Measurements from ENCODE around the gene SORL1. TPM values are rescaled to one million over a fixed set of nuclear protein-coding genes. Genes with fewer than 3 reads are reported as not detected.

SORL1 gene
- total and polyA plus RNA-seq, 2 experiments from 2014 or later, result 0.26 to 0.54 TPM

GRCh38 chr11:121631456-121631855 lies 179.3 kb downstream of the SORL1 start:
- H3F3A ChIP-seq (ENCODE audit: insufficient read depth), result peaks cover 27% of the 10 kb centered on the region
- no peak overlapping the region for H3K27ac ChIP-seq
- TF ChIP-seq EZH2phosphoT487 (IDR thresholded peaks at IDR 0.05; ENCODE audit: insufficient read depth, low read depth) (no peak), EZH2 (IDR thresholded peaks at IDR 0.05; ENCODE audit: insufficient read depth, poor library complexity, severe bottlenecking) (no peak)
- no peaks in the 10 kb centered on the region for H4K20me1 ChIP-seq (ENCODE audit: insufficient read depth)
- peaks cover 34% of the 10 kb centered on the region for H3K4me1 ChIP-seq (ENCODE audit: insufficient read depth)
- no peak overlapping the region for H3K4me2 ChIP-seq (ENCODE audit: unreplicated experiment)
- H3K27me3 ChIP-seq (replicated peaks; ENCODE audit: insufficient read depth), result no peaks in the 10 kb centered on the region
- no peaks in the 10 kb centered on the region for H3K79me2 ChIP-seq (ENCODE audit: insufficient read depth)
- H3K9ac ChIP-seq, result no peak overlapping the region
- H3K36me3 ChIP-seq (ENCODE audit: low read depth), result no peaks in the 10 kb centered on the region
- no peaks in the 10 kb centered on the region for H3K9me3 ChIP-seq (ENCODE audit: low read depth)
- no peak overlapping the region for H3K4me3 ChIP-seq
- no peak for DNase-seq
- no peaks in the 10 kb centered on the region for H3K9me2 ChIP-seq (ENCODE audit: insufficient read depth)
- in situ Hi-C loops (cut with MboI), result no loop called here
- WGBS, 2 experiments (ENCODE audit: low coverage in 1 of 2, low lambda C conversion rate in 2 of 2, missing lambda C conversion rate in 2 of 2), result 96 to 100% methylated on average over 2 of the region's 2 CpGs
- H2AFZ ChIP-seq, result no peak overlapping the region

GRCh38 chr11:121634273-121634672 lies 182.2 kb downstream of the SORL1 start:
- H4K20me1 ChIP-seq (ENCODE audit: insufficient read depth), result no peaks in the 10 kb centered on the region
- no peak overlapping the region for H3K9ac ChIP-seq
- H3K4me2 ChIP-seq (ENCODE audit: unreplicated experiment), result peak overlapping the region; percentile 42
- TF ChIP-seq EZH2 (IDR thresholded peaks at IDR 0.05; ENCODE audit: insufficient read depth, poor library complexity, severe bottlenecking) (no peak), EZH2phosphoT487 (IDR thresholded peaks at IDR 0.05; ENCODE audit: insufficient read depth, low read depth) (no peak)
- no peaks in the 10 kb centered on the region for H3K9me3 ChIP-seq (ENCODE audit: low read depth)
- 95 to 96% methylated on average over 5 of the region's 5 CpGs for WGBS, 2 experiments (ENCODE audit: low coverage in 1 of 2, low lambda C conversion rate in 2 of 2, missing lambda C conversion rate in 2 of 2)
- in situ Hi-C loops (cut with MboI), result no loop called here
- H3K79me2 ChIP-seq (ENCODE audit: insufficient read depth), result no peaks in the 10 kb centered on the region
- peaks cover 27% of the 10 kb centered on the region for H3F3A ChIP-seq (ENCODE audit: insufficient read depth)
- no peaks in the 10 kb centered on the region for H3K9me2 ChIP-seq (ENCODE audit: insufficient read depth)
- no peaks in the 10 kb centered on the region for H3K36me3 ChIP-seq (ENCODE audit: low read depth)
- H3K27ac ChIP-seq, result peak overlapping the region; percentile 33; the same call in 1 of the 2 replicates
- 0 out of 2 replicates have a peak overlapping the region, but pooled peaks have one; percentile 17 for H3K4me3 ChIP-seq
- no peak for DNase-seq
- H3K4me1 ChIP-seq (ENCODE audit: insufficient read depth), result peaks cover 34% of the 10 kb centered on the region
- no peaks in the 10 kb centered on the region for H3K27me3 ChIP-seq (replicated peaks; ENCODE audit: insufficient read depth)
- no peak overlapping the region for H2AFZ ChIP-seq

- H3K4me3 ChIP-seq, result peak overlapping the region; percentile 17; the same call in 1 of the 2 replicates
- H3K27me3 ChIP-seq (replicated peaks; ENCODE audit: insufficient read depth), result no peaks in the 10 kb centered on the region
- TF ChIP-seq EZH2 (IDR thresholded peaks at IDR 0.05; ENCODE audit: insufficient read depth, poor library complexity, severe bottlenecking) (no peak), EZH2phosphoT487 (IDR thresholded peaks at IDR 0.05; ENCODE audit: insufficient read depth, low read depth) (no peak)
- H3K4me1 ChIP-seq (ENCODE audit: insufficient read depth), result peaks cover 31% of the 10 kb centered on the region
- in situ Hi-C loops (cut with MboI), result no loop called here
- no peak overlapping the region for H3K9ac ChIP-seq
- H3K9me2 ChIP-seq (ENCODE audit: insufficient read depth), result no peaks in the 10 kb centered on the region
- no peaks in the 10 kb centered on the region for H3K9me3 ChIP-seq (ENCODE audit: low read depth)
- H4K20me1 ChIP-seq (ENCODE audit: insufficient read depth), result no peaks in the 10 kb centered on the region
- 11 to 18% methylated on average over 7 of the region's 7 CpGs for WGBS, 2 experiments (ENCODE audit: low coverage in 1 of 2, low lambda C conversion rate in 2 of 2, missing lambda C conversion rate in 2 of 2)
- peaks cover 27% of the 10 kb centered on the region for H3F3A ChIP-seq (ENCODE audit: insufficient read depth)
- no peaks in the 10 kb centered on the region for H3K79me2 ChIP-seq (ENCODE audit: insufficient read depth)
- peak; percentile 92 for DNase-seq
- peak overlapping the region; percentile 33 for H3K27ac ChIP-seq
- H3K36me3 ChIP-seq (ENCODE audit: low read depth), result no peaks in the 10 kb centered on the region
- H3K4me2 ChIP-seq (ENCODE audit: unreplicated experiment), result peak overlapping the region; percentile 42
- no peak overlapping the region for H2AFZ ChIP-seq
Observed at GRCh38 chr11:121634889-121635288, 182.8 kb downstream of the SORL1 start.

- DNase-seq, result no peak
- Histone ChIP-seq H3K27me3 (replicated peaks; ENCODE audit: insufficient read depth) (no peaks in the 10 kb centered on the region), H3K4me2 (ENCODE audit: unreplicated experiment) (no peak overlapping the region), H3K27ac (no peak overlapping the region), H3K36me3 (ENCODE audit: low read depth) (no peaks in the 10 kb centered on the region), H4K20me1 (ENCODE audit: insufficient read depth) (no peaks in the 10 kb centered on the region), H3K9ac (no peak overlapping the region), H2AFZ (no peak overlapping the region), H3K9me3 (ENCODE audit: low read depth) (no peaks in the 10 kb centered on the region), H3K4me3 (no peak overlapping the region), H3F3A (ENCODE audit: insufficient read depth) (peaks cover 18% of the 10 kb centered on the region), H3K4me1 (ENCODE audit: insufficient read depth) (peaks cover 18% of the 10 kb centered on the region), H3K79me2 (ENCODE audit: insufficient read depth) (no peaks in the 10 kb centered on the region), H3K9me2 (ENCODE audit: insufficient read depth) (no peaks in the 10 kb centered on the region)
- in situ Hi-C loops (cut with MboI), result no loop called here
- TF ChIP-seq EZH2phosphoT487 (IDR thresholded peaks at IDR 0.05; ENCODE audit: insufficient read depth, low read depth), result no peak
- TF ChIP-seq EZH2 (IDR thresholded peaks at IDR 0.05; ENCODE audit: insufficient read depth, poor library complexity, severe bottlenecking), result no peak
- 71 to 78% methylated on average over 2 of the region's 2 CpGs for WGBS, 2 experiments (ENCODE audit: low coverage in 1 of 2, low lambda C conversion rate in 2 of 2, missing lambda C conversion rate in 2 of 2)
Observed at GRCh38 chr11:121636081-121636799, 184.1 kb downstream of the SORL1 start.

Measured in GM23248 (cell line).